Measurements from ENCODE around the gene SPATA17.

The SPATA17 gene

DNA sequence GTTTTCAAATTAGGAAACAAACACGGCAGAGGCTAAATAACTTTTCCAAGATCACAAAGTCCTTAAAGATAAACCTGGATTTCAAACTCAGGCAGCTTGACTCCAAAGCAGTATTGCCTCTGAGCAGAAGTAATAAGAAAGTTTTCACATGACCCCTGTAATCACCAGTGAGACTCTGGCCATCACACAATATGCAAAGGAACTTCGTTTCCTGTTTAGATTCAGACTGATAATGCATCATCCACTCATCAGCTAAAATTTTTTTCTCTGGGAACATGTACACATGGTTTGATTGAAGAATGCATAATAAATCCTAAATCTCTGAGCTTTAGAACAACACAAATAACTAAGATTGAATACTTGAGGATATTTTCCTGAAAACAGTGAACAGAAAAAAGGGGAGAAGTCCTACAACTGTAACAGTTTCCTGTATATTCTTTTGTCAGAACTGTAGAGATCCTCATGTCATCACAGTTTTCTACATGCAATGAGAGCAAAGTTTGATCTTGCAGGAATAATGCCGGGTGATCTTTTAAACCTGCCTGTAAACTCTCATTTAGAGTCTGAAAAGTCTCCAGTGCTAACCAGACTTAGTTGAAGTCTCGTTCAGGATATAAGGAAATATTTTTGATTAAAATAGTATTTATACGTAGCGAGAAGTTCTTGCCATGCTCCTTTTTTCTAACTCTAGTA, 225.3 kb downstream of the SPATA17 start:
- DNase-seq (ENCODE audit: low spot score): no peak

DNA sequence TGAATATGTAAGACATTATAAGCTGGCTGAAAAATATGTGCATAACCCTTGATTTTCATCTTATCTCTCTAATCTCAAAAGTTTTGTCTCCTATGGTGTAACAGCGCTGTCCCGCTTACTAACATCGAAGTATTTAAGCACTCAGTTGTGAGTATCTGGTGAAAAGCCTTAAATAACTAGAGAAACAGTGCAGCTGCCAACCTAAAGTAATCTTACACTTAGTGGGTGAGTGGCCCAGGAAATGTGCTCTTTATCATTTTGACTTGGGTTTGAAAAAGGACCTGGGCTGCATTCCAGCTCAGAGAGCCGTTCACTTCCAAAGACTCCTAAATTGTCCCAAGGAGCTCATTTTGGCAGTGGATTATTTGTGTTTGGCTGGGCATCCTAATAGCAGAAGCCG, 225.9 kb downstream of the SPATA17 start:
- no peak for DNase-seq (ENCODE audit: low spot score)

DNA sequence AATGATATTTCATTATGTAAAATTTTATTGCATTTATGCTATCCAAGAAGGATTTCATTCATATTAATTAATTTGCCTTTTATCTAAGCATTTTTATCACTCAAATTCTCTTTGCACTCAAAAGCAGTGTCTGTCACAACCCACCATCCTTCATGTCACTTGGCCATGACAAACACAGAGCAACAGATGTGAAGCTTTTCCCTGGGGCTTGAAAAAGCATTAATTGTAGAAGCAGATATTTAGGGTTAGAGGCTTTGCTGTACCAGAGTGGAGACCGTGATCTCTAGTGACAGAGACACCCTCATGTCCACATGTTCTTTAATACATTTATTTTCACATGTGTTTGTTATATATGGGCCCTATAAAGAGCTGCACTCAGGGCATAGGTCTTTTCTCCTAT, 230.5 kb downstream of the SPATA17 start:
- no peak for DNase-seq (ENCODE audit: low spot score)

DNA sequence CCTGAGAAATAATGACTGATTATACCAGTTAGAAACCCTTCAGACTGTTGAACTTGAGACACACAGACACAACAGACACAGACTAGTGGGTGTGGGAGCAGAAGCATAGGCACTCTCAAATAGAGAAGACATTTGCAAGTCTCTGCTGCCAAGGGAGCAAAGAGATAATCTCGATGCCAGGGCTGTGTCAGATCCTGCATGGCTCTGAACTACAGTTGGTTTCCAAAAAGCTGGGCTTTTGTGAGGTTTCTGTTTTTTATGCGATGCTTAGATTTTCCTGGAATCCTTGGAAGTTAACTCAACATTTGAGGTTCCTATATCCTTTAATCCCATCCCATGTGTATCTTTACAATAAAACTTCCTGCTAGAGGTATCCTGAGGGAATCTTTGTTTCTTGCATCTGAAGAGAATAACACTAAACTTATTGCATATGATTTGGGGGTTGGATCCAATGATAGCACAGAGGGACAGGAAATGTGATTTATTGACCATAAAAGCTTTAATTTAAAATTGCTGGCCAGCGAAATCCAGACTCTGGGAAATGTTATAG, 236.4 kb downstream of the SPATA17 start:
- DNase-seq (ENCODE audit: low spot score): no peak

DNA sequence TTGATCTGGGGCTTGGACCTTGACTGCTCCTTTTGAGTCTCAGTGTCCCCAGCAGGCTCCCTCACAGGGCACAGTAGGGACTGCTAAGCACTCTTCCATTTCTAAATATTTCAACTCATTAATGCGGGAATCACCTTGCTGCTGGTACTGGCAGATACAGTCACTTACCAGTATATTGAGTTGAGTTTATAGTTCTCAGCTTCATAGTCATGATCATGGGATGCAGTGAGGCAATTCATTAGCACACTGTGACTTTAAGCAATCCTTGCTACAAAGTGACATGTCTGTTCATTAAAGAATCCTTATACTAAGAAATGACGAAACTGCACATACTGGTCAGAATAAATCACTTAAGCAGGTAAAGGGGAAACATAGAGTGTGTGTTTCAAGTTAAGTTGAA, 240.8 kb downstream of the SPATA17 start:
- no peak for DNase-seq (ENCODE audit: low spot score)

DNA sequence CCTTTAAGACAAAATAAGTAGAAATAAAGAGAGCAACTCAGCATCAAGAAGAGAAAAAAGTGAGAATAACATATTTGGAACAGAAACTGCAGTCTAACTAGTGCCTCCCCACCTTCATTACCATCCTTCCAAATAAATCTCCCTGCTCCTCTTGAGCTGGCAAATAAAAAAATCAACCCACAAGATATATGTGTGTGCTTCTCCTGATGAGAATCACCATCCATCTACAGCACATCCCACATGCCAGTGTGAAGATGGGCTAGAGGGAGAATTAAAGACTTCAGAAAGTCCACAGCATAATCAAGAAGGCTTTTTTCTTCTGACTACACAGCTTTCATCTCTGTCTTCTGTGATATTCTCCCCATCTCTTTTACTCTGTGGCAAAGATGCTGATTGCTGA, 244.1 kb downstream of the SPATA17 start:
- DNase-seq (ENCODE audit: low spot score): no peak

DNA sequence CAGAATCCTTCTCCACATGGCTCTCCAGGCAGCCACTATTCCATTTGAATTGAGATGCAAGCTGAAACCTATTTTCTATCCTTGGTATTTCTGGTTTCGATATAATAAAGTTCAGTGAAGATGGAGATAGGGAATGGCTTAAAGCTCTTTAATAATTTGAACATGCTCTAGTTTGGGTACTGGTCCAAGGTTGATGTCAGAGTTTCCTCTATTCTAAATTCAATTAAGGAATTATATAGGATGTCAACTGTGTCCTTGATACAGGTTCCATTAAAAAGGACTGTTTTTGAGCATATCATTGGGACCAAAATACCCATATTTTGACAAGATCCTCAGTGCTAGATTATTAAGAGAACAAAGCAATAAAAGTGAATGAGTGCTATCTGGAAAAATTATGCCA, 245.3 kb downstream of the SPATA17 start:
- DNase-seq (ENCODE audit: low spot score): no peak

DNA sequence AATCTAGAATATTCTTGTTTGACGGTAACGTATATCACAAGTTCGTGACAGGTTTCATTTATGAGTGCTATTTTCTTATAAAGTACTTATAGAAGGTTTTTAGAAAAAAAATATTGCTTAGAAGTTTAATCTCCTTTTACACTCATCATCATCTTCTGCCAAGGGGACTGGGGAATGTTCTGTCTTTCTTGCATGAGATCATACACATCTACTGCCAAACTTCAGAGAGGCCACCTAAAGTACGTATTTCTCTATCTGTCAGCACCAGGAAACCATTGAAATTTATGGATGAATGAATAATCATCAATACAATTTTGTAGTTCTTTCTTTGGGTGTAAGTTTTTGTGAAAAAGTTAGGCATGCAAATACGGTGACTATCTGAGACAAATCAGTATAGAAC, 245.8 kb downstream of the SPATA17 start:
- DNase-seq (ENCODE audit: low spot score): no peak

DNA sequence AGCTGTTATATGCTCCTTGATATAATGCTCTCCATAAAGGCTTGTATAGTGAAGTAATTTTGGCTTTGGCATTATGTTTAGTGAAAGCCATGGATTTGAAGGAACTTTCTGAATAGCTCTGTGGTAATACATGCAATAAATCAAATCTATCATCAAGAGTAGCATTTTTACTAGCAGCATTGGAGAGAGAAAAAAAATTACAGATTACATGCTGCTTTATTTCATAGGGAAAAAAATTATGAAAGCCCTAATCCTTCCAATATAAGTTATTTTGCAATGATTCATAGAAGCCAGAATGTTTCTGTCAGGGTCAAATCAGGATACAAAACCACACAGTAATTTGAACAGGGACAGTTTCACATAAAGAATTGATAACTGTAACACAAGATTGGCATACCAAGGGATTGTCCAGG, 250.0 kb downstream of the SPATA17 start:
- no peak for DNase-seq (ENCODE audit: low spot score)

DNA sequence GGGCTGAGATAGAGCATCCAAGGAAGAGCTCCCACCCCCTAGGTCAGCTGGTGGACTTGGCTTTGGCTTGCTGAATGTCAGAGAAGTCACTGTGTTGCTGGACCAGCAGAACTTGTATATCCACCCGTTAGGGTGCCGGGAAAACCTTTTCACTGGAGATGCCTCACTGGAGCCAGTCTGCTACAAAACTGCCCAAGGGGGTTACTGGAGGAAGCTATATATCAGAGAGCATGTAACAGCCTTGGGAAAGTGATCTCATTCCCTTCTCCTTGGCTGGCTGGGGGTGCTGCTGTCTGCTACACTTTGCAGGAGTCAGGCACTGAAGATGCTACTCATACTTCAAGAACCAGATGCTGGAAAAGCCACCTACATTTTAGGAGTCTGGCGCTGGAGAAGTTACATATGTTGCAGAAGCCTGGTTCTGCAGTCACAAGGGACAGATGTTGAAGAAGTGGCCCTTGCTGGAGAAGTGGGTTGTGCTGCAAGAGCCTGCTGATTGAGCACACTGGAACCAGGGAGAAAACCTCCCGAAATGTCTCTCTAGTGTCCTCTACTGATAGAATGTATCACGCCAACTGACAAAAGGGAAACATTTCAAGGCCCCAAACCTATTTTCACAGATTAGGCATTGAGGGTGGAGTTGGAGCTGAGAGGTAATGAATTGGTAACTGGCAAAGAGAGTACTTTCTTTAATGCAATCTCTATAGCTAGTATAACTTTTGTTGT, 250.6 kb downstream of the SPATA17 start:
- no peak for DNase-seq (ENCODE audit: low spot score)

DNA sequence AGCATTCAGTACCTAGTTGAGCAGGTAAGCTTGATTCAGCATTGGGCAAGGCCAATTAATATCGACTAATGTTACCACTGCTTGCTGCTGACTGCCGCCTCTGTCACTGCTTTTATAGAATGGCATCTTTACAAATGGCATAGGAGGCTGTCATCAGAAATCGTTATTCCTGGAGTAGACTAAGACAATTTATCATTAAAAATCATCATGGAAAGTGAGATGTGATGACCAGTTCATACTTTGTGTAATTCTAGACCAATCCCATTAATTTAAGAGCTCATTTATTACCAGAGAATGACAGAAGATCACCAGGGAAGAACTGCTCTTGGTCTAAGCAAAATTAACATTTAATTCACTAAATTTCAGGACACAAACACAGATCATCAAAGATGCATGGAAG, 254.0 kb downstream of the SPATA17 start:
- no peak for DNase-seq (ENCODE audit: low spot score)

DNA sequence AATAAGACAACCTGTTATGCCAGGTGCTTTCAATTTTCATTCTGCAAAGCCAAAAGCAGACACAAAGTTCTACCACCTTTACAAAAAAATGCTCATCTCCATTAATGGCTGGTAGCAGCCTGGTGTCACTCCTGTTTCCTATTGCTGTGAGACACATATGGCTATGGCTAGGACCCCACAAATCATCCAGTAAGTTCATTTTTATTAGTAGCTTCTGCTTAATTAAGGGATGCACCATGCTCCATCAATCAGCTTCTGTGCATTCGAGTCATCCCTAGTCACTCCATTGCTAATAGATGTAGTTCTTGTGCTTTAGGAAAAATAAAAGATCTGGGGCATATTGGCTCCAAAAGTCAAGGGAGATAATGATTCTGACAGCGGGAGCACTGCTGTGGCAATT, 257.2 kb downstream of the SPATA17 start:
- DNase-seq (ENCODE audit: low spot score): no peak

DNA sequence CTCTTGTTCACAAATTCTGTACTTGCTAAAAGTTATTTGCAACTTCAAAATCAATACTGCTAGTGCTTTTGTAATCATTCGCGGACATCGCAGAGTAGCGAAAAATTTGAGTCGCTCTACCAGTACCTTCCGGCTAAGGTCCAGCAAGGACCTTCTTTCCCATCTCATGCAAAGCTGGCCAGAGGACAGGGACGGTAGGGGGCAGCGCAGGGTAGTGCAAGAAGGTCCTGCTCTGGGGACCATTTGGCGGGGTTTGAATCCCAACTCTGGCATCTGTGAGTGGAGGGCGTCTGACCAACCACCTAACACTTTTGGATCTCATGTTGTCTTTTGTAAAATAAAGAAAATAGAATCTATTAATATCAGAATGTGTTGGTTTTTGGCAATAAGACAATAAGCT, 258.3 kb downstream of the SPATA17 start:
- no peak for DNase-seq (ENCODE audit: low spot score)

DNA sequence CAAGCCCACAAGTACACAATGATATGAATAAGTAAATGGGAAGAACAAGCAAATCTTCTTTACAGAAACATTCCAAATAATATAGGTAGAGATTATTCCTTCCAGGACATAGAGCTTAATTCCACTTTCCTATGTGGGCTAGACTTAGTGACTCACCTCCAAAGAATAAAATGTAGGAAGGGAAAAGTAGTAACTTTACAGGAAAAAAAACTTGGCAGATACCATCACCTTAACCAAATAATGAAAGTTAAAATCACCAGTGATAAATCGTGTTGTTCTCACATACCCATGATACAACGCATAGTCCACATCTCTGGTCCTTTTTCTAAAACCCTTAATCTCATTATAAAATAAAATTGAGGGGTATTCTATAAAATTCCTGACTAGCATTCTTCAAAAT, 260.8 kb downstream of the SPATA17 start:
- no peak for DNase-seq (ENCODE audit: low spot score)

DNA sequence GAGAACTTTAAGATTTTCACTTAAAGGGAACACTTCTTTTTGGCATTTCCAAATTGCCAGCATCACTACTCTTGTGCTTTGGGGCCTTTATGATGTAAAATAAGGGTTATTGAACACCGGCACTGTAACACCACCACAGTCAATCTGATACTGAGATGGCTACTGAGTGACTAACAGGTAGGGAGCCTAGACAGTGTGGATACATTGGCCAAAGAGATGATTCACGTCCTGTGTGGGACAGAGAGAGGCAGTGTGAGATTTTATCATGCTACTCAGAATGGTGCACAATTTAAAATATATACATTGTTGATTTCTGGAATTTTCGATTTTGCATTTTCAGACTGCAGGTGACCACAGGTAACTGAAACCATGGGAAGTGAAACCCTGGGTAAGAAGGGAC, 261.6 kb downstream of the SPATA17 start:
- DNase-seq (ENCODE audit: low spot score): no peak

DNA sequence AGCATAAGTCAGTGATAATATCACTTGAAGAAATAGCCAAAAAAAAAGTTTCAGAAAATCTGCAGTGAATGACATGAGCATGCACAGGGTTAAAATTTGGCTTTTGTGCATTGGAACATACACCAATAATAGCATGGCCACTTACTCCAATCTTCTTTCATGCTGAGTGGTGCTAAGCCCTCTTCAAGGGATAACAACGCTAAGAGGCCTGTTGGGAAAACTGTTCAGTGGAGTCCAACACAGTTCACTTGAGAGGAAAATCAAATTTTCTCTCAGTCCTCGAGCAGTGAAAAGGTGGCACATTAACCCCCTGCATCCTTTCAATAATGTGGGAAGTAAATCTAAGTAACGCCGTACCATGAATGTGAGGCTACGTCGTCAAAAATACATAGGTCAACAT, 264.7 kb downstream of the SPATA17 start:
- DNase-seq (ENCODE audit: low spot score): no peak

DNA sequence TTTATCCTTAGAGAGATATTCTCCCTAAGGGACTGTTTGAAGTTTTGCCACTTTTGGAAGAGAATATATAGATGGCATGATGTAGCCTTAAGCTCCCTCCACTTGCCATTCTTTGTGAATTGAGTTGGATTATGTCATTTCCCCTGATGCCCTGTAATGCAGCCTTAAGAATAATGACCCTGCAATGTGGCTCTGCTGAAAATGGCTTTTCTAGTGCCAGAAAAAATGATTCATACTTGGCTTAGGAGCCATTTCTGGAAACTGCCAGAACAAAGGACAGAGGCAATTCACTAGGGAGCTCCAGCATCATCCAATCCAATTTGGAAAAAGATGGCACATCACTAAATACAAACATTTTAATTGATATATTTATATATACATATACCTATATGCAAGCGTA, 265.3 kb downstream of the SPATA17 start:
- DNase-seq (ENCODE audit: low spot score): no peak

DNA sequence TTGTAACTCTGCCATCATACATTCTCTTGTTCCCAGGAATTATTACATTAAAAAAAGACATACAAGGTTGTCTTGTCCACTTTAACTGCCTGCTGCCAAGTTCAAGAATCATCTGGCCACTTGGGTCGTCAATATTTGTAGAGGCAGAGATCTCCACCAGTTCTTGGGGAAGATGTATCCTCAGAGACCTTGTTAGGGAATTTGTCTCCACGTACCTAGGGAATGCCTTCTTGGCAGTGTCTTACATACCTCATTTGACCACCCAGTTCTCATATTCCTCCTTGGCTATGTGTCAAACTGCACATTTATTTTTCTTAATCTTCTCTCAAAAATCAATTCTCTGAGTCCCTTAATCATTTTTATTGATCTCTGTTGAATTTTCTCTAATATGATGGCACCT, 266.0 kb downstream of the SPATA17 start:
- no peak for DNase-seq (ENCODE audit: low spot score)

DNA sequence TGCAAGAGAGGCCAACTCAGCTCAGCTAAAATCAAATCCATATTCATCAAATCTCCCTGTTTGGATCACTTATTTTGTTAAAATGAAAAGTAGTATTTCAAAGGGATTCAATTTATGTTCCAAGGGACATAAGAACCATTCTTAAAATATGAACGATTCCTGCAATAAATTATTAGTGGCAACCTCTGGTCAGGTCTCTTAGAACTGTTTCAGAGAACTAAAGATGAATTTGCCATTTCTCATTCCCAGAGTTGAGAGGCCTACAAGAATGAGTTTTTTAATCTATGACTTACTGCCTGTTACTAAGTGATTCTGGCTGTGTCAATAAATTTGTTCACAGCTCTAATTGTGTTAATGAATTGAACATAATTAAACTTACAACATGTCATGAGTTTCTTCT, 268.5 kb downstream of the SPATA17 start:
- DNase-seq (ENCODE audit: low spot score): no peak

DNA sequence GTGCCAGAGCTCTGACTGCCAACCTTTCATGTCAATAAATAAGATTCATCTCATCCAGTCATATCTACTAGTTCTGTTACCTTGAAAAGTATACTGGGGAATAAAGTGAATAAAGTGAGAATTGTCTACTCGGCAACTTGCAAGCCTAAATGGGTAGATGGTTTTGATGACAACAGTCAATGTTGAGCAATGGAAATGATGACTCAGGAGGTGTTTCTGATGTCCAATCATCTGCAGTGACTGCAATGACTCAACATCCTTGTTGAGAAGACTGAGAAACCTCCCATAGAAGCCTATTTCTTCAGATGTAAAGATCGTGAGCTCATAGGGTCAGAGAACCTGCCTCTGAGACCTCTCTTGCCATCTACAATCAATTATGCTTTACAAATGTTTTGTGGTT, 276.4 kb downstream of the SPATA17 start:
- DNase-seq (ENCODE audit: low spot score): no peak

DNA sequence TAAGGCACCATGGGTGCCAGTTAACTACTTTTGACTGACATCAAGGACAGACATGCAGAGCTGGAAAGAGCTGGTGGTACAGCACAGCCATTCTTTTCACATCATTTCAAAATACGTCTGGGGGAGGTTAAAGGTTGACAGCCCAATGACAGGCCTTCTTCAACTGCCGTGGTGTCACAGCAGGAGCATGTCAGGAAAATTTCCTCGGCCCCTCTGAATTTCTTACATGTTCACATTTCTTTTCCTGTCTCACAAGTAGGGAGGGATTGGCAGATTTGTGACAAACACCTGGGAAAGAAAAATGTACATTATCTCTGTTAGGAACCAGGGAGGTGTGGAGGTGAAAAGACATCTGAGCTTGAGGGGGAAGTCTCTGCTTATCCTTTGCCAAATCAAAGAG, 279.1 kb downstream of the SPATA17 start:
- DNase-seq (ENCODE audit: low spot score): no peak

DNA sequence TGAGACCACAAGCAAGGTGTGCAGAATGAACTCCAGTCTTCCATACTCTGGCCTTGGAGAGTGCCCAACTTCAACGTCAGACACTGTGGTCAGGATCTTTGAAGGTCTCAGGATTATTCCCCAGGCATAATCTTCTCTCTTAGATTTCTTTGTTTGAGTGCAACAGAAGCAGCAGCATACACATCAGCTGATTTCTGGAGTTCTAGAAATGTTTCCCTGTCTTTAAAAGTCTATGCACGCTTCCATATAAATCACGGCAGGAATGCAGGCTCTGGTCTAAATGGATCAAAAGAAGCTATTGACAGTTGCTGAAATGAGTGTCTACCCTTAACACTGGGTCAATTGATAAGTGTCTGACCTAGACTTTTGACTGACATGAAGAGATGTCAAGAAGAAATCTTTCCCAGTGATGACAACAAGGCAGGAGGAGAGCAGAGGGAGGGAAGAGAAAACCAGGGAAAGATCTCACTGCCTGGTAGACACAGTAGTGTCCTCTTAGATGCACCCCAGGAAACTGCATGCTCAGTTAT, 279.7 kb downstream of the SPATA17 start:
- no peak for DNase-seq (ENCODE audit: low spot score)

DNA sequence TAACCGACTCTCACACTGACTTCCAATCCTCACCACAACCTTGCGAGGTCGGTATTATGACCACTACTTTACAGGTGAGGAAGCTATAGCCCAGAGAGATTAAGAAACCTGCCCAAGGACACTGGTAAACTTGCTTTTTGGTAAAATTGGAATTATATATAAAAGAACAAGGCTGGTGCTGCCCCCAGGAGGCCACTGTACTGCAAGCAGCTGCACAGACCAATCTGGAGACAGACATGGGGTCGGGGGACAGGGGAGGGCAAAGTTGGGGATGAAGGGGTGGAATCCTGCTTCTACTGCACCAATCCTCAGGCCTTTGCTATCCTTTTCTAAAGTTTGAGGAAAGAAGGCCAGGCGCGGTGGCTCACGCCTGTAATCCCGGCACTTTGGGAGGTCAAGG, 280.8 kb downstream of the SPATA17 start:
- no peak for DNase-seq (ENCODE audit: low spot score)

All from hepatic stellate cell (primary cell).